Neural cell (in vitro differentiated cells): ENCODE measurements around the gene ADK. TPM values are rescaled to one million over a fixed set of nuclear protein-coding genes. Genes with fewer than 3 reads are reported as not detected.
A peak's percentile ranks its signal among the peaks of the same experiment; 100 is the strongest.

Source experiments
- H2AFZ ChIP-seq: fragments of 200-600, 300-800 bp; sonication (generic), shearing (Covaris generic); 2 replicates; pipeline ENCODE4 v1.6.0; 2014; ENCODE audit warnings: low read depth, mild to moderate bottlenecking, antibody characterized with exemption, low read length, moderate library complexity
- H3F3A ChIP-seq: fragments of 200-600 bp; shearing (Covaris generic); 2 replicates; pipeline ENCODE4 v1.6.1; 2016; ENCODE audit warnings: mild to moderate bottlenecking, moderate library complexity, mixed read lengths, antibody characterized with exemption, low read length; ENCODE audit not compliant: insufficient read depth, poor library complexity, severe bottlenecking
- H3K27ac ChIP-seq: fragments of 200-600, 300-800 bp; sonication (generic), shearing (Covaris generic); 2 replicates; pipeline ENCODE4 v1.5.1; 2014; ENCODE audit warnings: mild to moderate bottlenecking, low read length, moderate library complexity
- H3K27me3 ChIP-seq: fragments of 300-800, 200-600 bp; sonication (generic), shearing (Covaris generic); 2 replicates; pipeline ENCODE4 v1.6.0; 2014; ENCODE audit warnings: mild to moderate bottlenecking, low read depth, low read length, moderate library complexity; ENCODE audit not compliant: insufficient read depth
- H3K36me3 ChIP-seq: fragments of 300-800, 200-600 bp; sonication (generic), shearing (Covaris generic); 2 replicates; pipeline ENCODE4 v1.5.1; 2014; ENCODE audit warnings: mild to moderate bottlenecking, antibody characterized with exemption, low read length, moderate library complexity; ENCODE audit not compliant: insufficient read depth
- H3K4me2 ChIP-seq: fragments of 300-800, 200-600 bp; sonication (generic), shearing (Covaris generic); 2 replicates; pipeline ENCODE4 v1.6.0; 2014; ENCODE audit warnings: mild to moderate bottlenecking, low read length
- H3K4me3 ChIP-seq: fragments of 300-800, 200-600 bp; sonication (generic), shearing (Covaris generic); 2 replicates; pipeline ENCODE4 v1.5.1; 2014; ENCODE audit warnings: mild to moderate bottlenecking, low read length, moderate library complexity
- H3K79me2 ChIP-seq: fragments of 200-600 bp; shearing (Covaris generic); replicated peaks from 2 replicates; pipeline ENCODE4 v1.6.0; 2014; ENCODE audit warnings: mild to moderate bottlenecking, low read length, moderate library complexity; ENCODE audit not compliant: insufficient read depth
- H3K9ac ChIP-seq: fragments of 300-800, 200-600 bp; sonication (generic), shearing (Covaris generic); 2 replicates; pipeline ENCODE4 v1.6.1; 2016; ENCODE audit warnings: mild to moderate bottlenecking, low read length, mixed read lengths
- H3K9me2 ChIP-seq: fragments of 200-600 bp; shearing (Covaris generic); 2 replicates; pipeline ENCODE4 v1.6.1; 2016; ENCODE audit warnings: mild to moderate bottlenecking, low read length, mixed read lengths; ENCODE audit not compliant: insufficient read depth
- H3K9me3 ChIP-seq: fragments of 200-600, 300-800 bp; sonication (generic), shearing (Covaris generic); 2 replicates; pipeline ENCODE4 v1.6.1; 2016; ENCODE audit warnings: mild to moderate bottlenecking, mixed run types, low read length, moderate library complexity, mixed read lengths
- H4K20me1 ChIP-seq: fragments of 200-600 bp; shearing (Covaris generic); 2 replicates; pipeline ENCODE4 v1.6.1; 2016; ENCODE audit warnings: mild to moderate bottlenecking, mixed run types; ENCODE audit not compliant: insufficient read depth
- CTCF ChIP-seq: fragments of 450-650 bp; IDR thresholded peaks from 2 replicates; pipeline ENCODE4 v1.5.1; 2014; ENCODE audit warnings: antibody characterized with exemption, mild to moderate bottlenecking, moderate library complexity; ENCODE audit not compliant: poor library complexity, severe bottlenecking
- EP300 ChIP-seq: fragments of 450-650 bp; conservative IDR thresholded peaks from 2 replicates; pipeline ENCODE4 v1.6.1; 2014; ENCODE audit warnings: antibody characterized with exemption, mild to moderate bottlenecking, moderate library complexity; ENCODE audit not compliant: poor library complexity, severe bottlenecking
- EZH2 ChIP-seq: fragments of 200-600, 300-800 bp; shearing (Covaris generic), sonication (generic); IDR thresholded peaks from 2 replicates; pipeline ENCODE4 v1.6.1; 2014; ENCODE audit warnings: antibody characterized with exemption, low read length, borderline replicate concordance, mild to moderate bottlenecking; ENCODE audit not compliant: insufficient read depth, poor library complexity, severe bottlenecking
- MXI1 ChIP-seq: fragments of 450-650 bp; conservative IDR thresholded peaks from 2 replicates; pipeline ENCODE4 v1.6.1; 2014; ENCODE audit warnings: antibody characterized with exemption, mild to moderate bottlenecking; ENCODE audit not compliant: poor library complexity, severe bottlenecking
- POLR2AphosphoS5 ChIP-seq: IDR thresholded peaks from 2 replicates; pipeline ENCODE4 v1.6.1; 2012
- RAD21 ChIP-seq: fragments of 450-650 bp; conservative IDR thresholded peaks from 2 replicates; pipeline ENCODE4 v1.6.1; 2014; ENCODE audit warnings: antibody characterized with exemption, mild to moderate bottlenecking, moderate library complexity
- REST ChIP-seq: IDR thresholded peaks from 2 replicates; pipeline ENCODE4 v1.6.1; 2012; ENCODE audit warnings: borderline replicate concordance
- SMC3 ChIP-seq: fragments of 450-650 bp; conservative IDR thresholded peaks from 2 replicates; pipeline ENCODE4 v1.6.1; 2014; ENCODE audit warnings: antibody characterized with exemption, mild to moderate bottlenecking, moderate library complexity; ENCODE audit not compliant: poor library complexity
- TAF1 ChIP-seq: IDR thresholded peaks from 2 replicates; pipeline ENCODE4 v1.6.1; 2012; ENCODE audit warnings: low read depth
- polyA minus RNA-seq: library from RNA; depleted of rRNA, polyadenylated mRNA; stranded (reverse); fragments of >200 nt; gene quantifications from 2 replicates; pipeline ENCODE4 v1.2.3, GENCODE V29; 2014
- polyA plus RNA-seq: library from polyadenylated mRNA; depleted of rRNA; stranded (reverse); fragments of >200 nt; gene quantifications from 2 replicates; pipeline ENCODE4 v1.2.3, GENCODE V29; 2014

The ADK gene
- polyA plus RNA-seq, result 15.3 and 19.5 TPM in 2 replicates
- 35.8 and 37.6 TPM in 2 replicates for polyA minus RNA-seq

- H4K20me1 ChIP-seq, result no peaks in the 10 kb centered on the region
- peak within 1 kb of the TSS; percentile 96 for H3K27ac ChIP-seq
- H3K4me2 ChIP-seq, result peak within 1 kb of the TSS; percentile 74
- H3K27me3 ChIP-seq, result no peaks in the 10 kb centered on the region
- H3F3A ChIP-seq, result no peaks in the 10 kb centered on the region
- H2AFZ ChIP-seq, result peak within 1 kb of the TSS; percentile 93
- peaks cover 55% of the 10 kb centered on the region for H3K79me2 ChIP-seq
- H3K9ac ChIP-seq, result peak within 1 kb of the TSS; percentile 89
- no peaks in the 10 kb centered on the region for H3K9me3 ChIP-seq
- no peak for TF ChIP-seq EP300
- TF ChIP-seq TAF1, result peak; percentile 78
- peak; percentile 64 for TF ChIP-seq CTCF
- TF ChIP-seq REST, result peak; percentile 69
- TF ChIP-seq MXI1, result peak; percentile 91
- no peak for TF ChIP-seq EZH2
- TF ChIP-seq RAD21, result peak; percentile 51
- TF ChIP-seq POLR2AphosphoS5, result peak; percentile 89
- peak; percentile 55 for TF ChIP-seq SMC3
- H3K36me3 ChIP-seq, result no peaks in the 10 kb centered on the region
- H3K9me2 ChIP-seq, result no peaks in the 10 kb centered on the region
- H3K4me3 ChIP-seq, result peak within 1 kb of the TSS; percentile 91
Measured at GRCh38 chr10:74150990-74151878, at the start of gene ADK. ADK (plus strand) TSS chr10:74151221; CDS start chr10:74151279, 58 bp downstream.

GRCh38 chr10:74103560-74104258, 47.3 kb upstream of the ADK start:
- Histone ChIP-seq H3K4me3 (no peak overlapping the region), H3K9me3 (no peaks in the 10 kb centered on the region), H3K27me3 (no peaks in the 10 kb centered on the region), H2AFZ (no peak overlapping the region), H3K27ac (no peak overlapping the region), H3K9ac (no peak overlapping the region), H3F3A (no peaks in the 10 kb centered on the region), H3K4me2 (no peak overlapping the region), H3K9me2 (no peaks in the 10 kb centered on the region), H3K79me2 (no peaks in the 10 kb centered on the region), H4K20me1 (no peaks in the 10 kb centered on the region), H3K36me3 (no peaks in the 10 kb centered on the region)
- TF ChIP-seq TAF1 (no peak), EP300 (no peak), SMC3 (peak; percentile 66), CTCF (peak; percentile 64), MXI1 (no peak), RAD21 (peak; percentile 62), POLR2AphosphoS5 (no peak)
